Measurements from ENCODE around the gene ADNP2.

The ADNP2 gene

GRCh38 chr18:80182855-80183254 lies 73.8 kb downstream of the ADNP2 start:
- Histone ChIP-seq H3K79me2 (no peaks in the 10 kb centered on the region), H3K9ac (no peak overlapping the region), H3K4me1 (peaks cover 4% of the 10 kb centered on the region), H3K36me3 (ENCODE audit: control insufficient read depth, insufficient read depth, low read length) (no peaks in the 10 kb centered on the region), H2AFZ (no peak overlapping the region), H3K27ac (no peak overlapping the region), H3K4me3 (ENCODE audit: low read depth, low read length) (no peak overlapping the region), H3K27me3 (ENCODE audit: control insufficient read depth, insufficient read depth, low read length) (no peaks in the 10 kb centered on the region), H3K9me3 (ENCODE audit: control insufficient read depth, low read length) (no peaks in the 10 kb centered on the region), H3K4me2 (ENCODE audit: low read length) (no peak overlapping the region)
- TF ChIP-seq CTCF (IDR thresholded peaks at IDR 0.05) = no peak

- no peak for TF ChIP-seq CTCF (IDR thresholded peaks at IDR 0.05)
- Histone ChIP-seq H3K4me3 (ENCODE audit: low read depth, low read length) (no peak overlapping the region), H3K27ac (no peak overlapping the region), H3K4me2 (ENCODE audit: low read length) (no peak overlapping the region), H3K36me3 (ENCODE audit: control insufficient read depth, insufficient read depth, low read length) (no peaks in the 10 kb centered on the region), H2AFZ (no peak overlapping the region), H3K79me2 (no peaks in the 10 kb centered on the region), H3K27me3 (ENCODE audit: control insufficient read depth, insufficient read depth, low read length) (no peaks in the 10 kb centered on the region), H3K9ac (no peak overlapping the region), H3K9me3 (ENCODE audit: control insufficient read depth, low read length) (no peaks in the 10 kb centered on the region), H3K4me1 (peaks cover 4% of the 10 kb centered on the region)
These were observed 74.4 kb downstream of the ADNP2 start for GRCh38 chr18:80183273-80184050.

GRCh38 chr18:80184243-80184772 lies 75.2 kb downstream of the ADNP2 start:
- H3K27me3 ChIP-seq (ENCODE audit: control insufficient read depth, insufficient read depth, low read length) = no peaks in the 10 kb centered on the region
- H3K79me2 ChIP-seq = no peaks in the 10 kb centered on the region
- no peak overlapping the region for H3K9ac ChIP-seq
- H3K4me2 ChIP-seq (ENCODE audit: low read length) = no peak overlapping the region
- no peak overlapping the region for H2AFZ ChIP-seq
- H3K4me3 ChIP-seq (ENCODE audit: low read depth, low read length) = no peak overlapping the region
- no peak for TF ChIP-seq CTCF (IDR thresholded peaks at IDR 0.05)
- H3K9me3 ChIP-seq (ENCODE audit: control insufficient read depth, low read length) = no peaks in the 10 kb centered on the region
- H3K27ac ChIP-seq = no peak overlapping the region
- H3K4me1 ChIP-seq = peaks cover 4% of the 10 kb centered on the region
- H3K36me3 ChIP-seq (ENCODE audit: control insufficient read depth, insufficient read depth, low read length) = no peaks in the 10 kb centered on the region

- Histone ChIP-seq H3K79me2 (no peaks in the 10 kb centered on the region), H2AFZ (no peak overlapping the region), H3K9me3 (ENCODE audit: control insufficient read depth, low read length) (no peaks in the 10 kb centered on the region), H3K36me3 (ENCODE audit: control insufficient read depth, insufficient read depth, low read length) (no peaks in the 10 kb centered on the region), H3K27me3 (ENCODE audit: control insufficient read depth, insufficient read depth, low read length) (no peaks in the 10 kb centered on the region), H3K27ac (no peak overlapping the region), H3K4me1 (peaks cover 4% of the 10 kb centered on the region), H3K4me2 (ENCODE audit: low read length) (no peak overlapping the region), H3K9ac (no peak overlapping the region), H3K4me3 (ENCODE audit: low read depth, low read length) (no peak overlapping the region)
- TF ChIP-seq CTCF (IDR thresholded peaks at IDR 0.05) = no peak
These were observed 76.5 kb downstream of the ADNP2 start for GRCh38 chr18:80185545-80185944.

All from parathyroid adenoma (tissue), 2 donors.